ENCODE measurements around the gene SDSL. TPM values are rescaled to one million over a fixed set of nuclear protein-coding genes. Genes with fewer than 3 reads are reported as not detected.

SDSL gene
- total RNA-seq, 3 donors from 2014 or later (not counting 1 experiment from before 2014, with no cell fraction given): 1.0 to 7.5 (median 3.7) TPM

DNA sequence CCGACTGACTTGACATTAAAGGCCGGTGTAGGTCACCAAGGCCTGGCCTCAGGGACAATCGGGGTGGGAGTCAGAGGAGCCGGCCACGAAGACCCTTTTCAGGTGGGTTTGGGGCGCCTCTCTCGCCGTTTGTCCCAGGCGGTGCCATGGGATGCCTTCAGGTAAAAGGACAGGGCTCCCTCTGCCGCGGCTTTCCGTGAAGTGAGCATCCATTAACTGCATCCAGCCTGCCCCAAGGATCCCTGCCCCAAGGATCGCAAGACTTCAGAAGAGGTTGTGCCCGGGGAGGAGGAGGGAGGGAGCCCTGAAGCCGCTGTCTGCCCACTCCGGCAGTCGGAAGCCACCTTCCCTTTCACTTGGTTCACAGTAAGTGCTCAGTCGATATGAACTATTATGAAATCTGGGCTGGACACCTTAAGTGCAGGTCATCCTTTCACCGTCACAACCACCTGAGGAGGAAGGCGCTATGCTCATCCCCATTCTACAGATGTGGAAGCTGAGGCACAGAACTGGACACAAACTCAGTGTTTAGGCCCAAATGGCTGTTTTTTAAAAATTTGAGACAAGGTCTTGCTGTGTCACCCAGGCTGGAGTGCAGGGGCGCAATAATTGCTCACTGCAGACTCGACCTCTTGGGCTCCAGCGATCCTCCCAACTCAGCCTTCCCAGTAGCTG, 19.5 kb upstream of the SDSL start:
- Mint-ChIP-seq H3K4me1 (no peaks in the 10 kb centered on the region), H3K36me3 (no peaks in the 10 kb centered on the region), H3K27ac (no peak overlapping the region), H3K4me3 (no peak overlapping the region), H3K9me3 (no peaks in the 10 kb centered on the region), H3K27me3 (ENCODE audit: low read depth in 2 of 2) (peaks cover 0 to 6% of the 10 kb centered on the region in 2 donors)
- ATAC-seq (no peak), DNase-seq (no peak)
- Histone ChIP-seq H3K9me3 (ENCODE audit: control insufficient read depth, insufficient read depth, low read length) (no peaks in the 10 kb centered on the region), H3K27me3 (ENCODE audit: control insufficient read depth, insufficient read depth, low read length) (no peaks in the 10 kb centered on the region), H3K27ac (ENCODE audit: low read length) (no peak overlapping the region), H3K4me1 (ENCODE audit: control insufficient read depth, insufficient read depth, low read length) (no peaks in the 10 kb centered on the region), H3K36me3 (ENCODE audit: control insufficient read depth, insufficient read depth, low read length) (no peaks in the 10 kb centered on the region), H3K4me3 (ENCODE audit: low read length) (no peak overlapping the region)
- no peak for TF ChIP-seq CTCF (IDR thresholded peaks at IDR 0.05)
- intact Hi-C loops (cut with micrococcal nuclease): no loop called here
- 93% methylated on average over 23 of the region's 23 CpGs for WGBS (ENCODE audit: insufficient coverage)

DNA sequence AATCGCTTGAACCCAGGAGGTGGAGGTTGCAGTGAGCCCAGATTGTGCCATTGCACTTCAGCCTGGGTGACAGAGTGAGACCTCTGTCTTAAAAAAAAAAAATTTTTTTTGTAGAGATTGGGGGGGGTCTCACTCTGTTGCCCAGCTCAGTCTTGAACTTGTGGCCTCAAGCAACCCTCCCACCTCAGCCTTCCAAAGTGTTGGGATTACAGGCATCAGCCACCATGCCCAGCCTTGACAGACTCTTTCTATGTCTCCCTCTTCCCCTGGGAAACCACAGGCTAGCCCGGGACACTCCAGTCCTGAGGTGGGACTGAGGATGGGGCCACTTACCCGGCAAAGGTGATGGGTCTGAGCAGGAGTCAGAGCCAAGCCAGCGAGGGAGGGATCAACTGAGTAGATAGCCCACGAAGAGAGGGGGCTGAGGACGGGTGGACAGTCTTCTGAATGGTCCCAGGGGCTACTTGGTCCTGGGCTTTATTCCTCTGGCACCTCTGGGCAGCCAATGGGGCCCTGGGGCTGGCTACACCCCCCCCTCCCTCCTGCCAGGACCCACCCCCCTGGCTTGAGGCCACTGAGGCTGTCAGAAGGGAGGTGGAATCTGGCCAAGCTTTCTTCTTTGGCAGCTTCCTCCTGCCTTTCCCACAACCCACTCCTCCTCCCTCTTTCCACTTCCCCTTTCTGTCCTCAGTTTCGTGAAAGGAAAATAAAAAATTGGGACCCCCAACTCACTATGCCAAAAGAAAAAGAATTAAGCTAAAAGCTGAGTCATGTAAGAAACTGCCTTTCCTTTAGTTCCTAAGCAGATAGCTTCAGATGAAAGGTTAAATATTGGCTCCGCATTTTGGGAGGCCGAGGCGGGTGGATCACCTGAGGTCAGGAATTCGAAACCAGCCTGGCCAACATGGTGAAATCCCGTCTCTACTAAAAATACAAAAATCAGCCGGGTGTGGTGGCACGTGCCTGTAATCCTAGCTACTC, 18.5 kb upstream of the SDSL start, which contains the start of gene SDS:
SDS (minus strand) TSS at position 453 of the 981 bp plus-strand sequence. CDS start 4,179 bp downstream, outside the sequence.
- Mint-ChIP-seq H3K4me3 (no peak within 1 kb of the TSS), H3K4me1 (no peaks in the 10 kb centered on the region), H3K36me3 (no peaks in the 10 kb centered on the region), H3K9me3 (no peaks in the 10 kb centered on the region), H3K27me3 (ENCODE audit: low read depth in 2 of 2) (peaks cover 0 to 6% of the 10 kb centered on the region in 2 donors), H3K27ac (no peak within 1 kb of the TSS)
- no peak for TF ChIP-seq CTCF (IDR thresholded peaks at IDR 0.05)
- no peak for ATAC-seq
- Histone ChIP-seq H3K36me3 (ENCODE audit: control insufficient read depth, insufficient read depth, low read length) (no peaks in the 10 kb centered on the region), H3K27ac (ENCODE audit: low read length) (no peak within 1 kb of the TSS), H3K4me1 (ENCODE audit: control insufficient read depth, insufficient read depth, low read length) (no peaks in the 10 kb centered on the region), H3K4me3 (ENCODE audit: low read length) (no peak within 1 kb of the TSS), H3K27me3 (ENCODE audit: control insufficient read depth, insufficient read depth, low read length) (no peaks in the 10 kb centered on the region), H3K9me3 (ENCODE audit: control insufficient read depth, insufficient read depth, low read length) (no peaks in the 10 kb centered on the region)
- intact Hi-C loops (cut with micrococcal nuclease): no loop called here
- 16% methylated on average over 13 of the region's 14 CpGs for WGBS (ENCODE audit: insufficient coverage)
- no peak for DNase-seq

GRCh38 chr12:113405694-113406093, 16.5 kb upstream of the SDSL start:
- WGBS (ENCODE audit: insufficient coverage): 60% methylated on average over 3 of the region's 3 CpGs
- H3K4me3 Mint-ChIP-seq: no peak overlapping the region
- intact Hi-C loops (cut with micrococcal nuclease): no loop called here
- Histone ChIP-seq H3K4me3 (ENCODE audit: low read length) (no peak overlapping the region), H3K4me1 (ENCODE audit: control insufficient read depth, insufficient read depth, low read length) (no peaks in the 10 kb centered on the region), H3K27me3 (ENCODE audit: control insufficient read depth, insufficient read depth, low read length) (no peaks in the 10 kb centered on the region), H3K9me3 (ENCODE audit: control insufficient read depth, insufficient read depth, low read length) (no peaks in the 10 kb centered on the region), H3K36me3 (ENCODE audit: control insufficient read depth, insufficient read depth, low read length) (no peaks in the 10 kb centered on the region), H3K27ac (ENCODE audit: low read length) (no peak overlapping the region)
- no peak for TF ChIP-seq CTCF (IDR thresholded peaks at IDR 0.05)
- no peaks in the 10 kb centered on the region for H3K9me3 Mint-ChIP-seq
- no peaks in the 10 kb centered on the region for H3K4me1 Mint-ChIP-seq
- ATAC-seq: no peak
- no peak overlapping the region for H3K27ac Mint-ChIP-seq
- DNase-seq: no peak
- peaks cover 7 to 8% of the 10 kb centered on the region in 2 donors for H3K27me3 Mint-ChIP-seq (ENCODE audit: low read depth in 2 of 2)
- H3K36me3 Mint-ChIP-seq: no peaks in the 10 kb centered on the region
